HG03135 (cell line): ENCODE measurements around the gene AP2M1.
"Not testable (repeated sequence)": the region's sequence is repeated elsewhere in the genome, so short reads cannot be mapped to it uniquely, and the experiment has no call there.

Source experiments
- ATAC-seq: cut with Tn5 transposase; IDR thresholded peaks from one replicate; pipeline ENCODE4 v1.9.1; 2021; ENCODE audit warnings: mild to moderate bottlenecking, moderate library complexity; ENCODE audit not compliant: unreplicated experiment

The AP2M1 gene

DNA sequence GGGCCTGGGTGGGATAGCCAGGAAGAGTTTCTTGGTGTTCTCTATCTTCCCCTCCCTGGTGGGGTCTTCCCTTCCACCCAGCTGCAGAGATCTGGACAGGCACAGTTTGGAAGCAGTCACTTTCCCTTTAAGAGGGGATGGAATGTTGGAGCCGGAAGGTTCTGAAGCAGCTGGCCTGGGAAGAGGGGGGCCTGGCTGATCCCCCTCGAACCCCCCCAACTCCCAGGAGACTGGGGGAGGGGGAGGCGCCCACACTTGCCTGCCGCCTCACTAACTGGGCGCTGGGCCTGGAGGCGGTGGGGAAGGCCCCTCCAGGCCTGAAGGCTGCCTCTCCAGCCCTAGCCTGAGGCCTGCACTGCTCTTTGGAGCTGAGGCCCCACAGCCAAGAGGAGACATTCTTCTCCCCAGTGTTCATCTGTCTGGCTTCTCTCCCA is 18.1 kb upstream of the AP2M1 start:
- ATAC-seq = no peak

DNA sequence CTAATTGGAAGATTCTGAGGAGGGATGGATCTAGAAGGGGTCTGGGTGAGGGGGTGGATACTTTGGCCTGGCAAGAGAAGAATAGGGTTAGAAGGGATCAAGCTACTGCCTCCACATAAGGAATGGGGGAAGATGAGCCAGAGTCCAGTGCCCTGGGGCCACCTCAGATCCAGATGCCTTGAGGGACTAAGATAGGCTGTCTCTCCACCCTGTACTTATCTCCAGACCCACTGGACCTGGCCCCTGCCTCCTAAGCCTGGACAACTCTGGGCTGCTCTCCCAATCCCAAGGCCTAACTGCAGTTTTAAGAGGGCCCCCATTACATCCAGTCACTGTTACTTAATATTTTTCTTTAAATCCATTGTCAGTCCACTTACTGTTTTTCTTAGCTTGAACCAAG is 17.4 kb upstream of the AP2M1 start:
- ATAC-seq = no peak

DNA sequence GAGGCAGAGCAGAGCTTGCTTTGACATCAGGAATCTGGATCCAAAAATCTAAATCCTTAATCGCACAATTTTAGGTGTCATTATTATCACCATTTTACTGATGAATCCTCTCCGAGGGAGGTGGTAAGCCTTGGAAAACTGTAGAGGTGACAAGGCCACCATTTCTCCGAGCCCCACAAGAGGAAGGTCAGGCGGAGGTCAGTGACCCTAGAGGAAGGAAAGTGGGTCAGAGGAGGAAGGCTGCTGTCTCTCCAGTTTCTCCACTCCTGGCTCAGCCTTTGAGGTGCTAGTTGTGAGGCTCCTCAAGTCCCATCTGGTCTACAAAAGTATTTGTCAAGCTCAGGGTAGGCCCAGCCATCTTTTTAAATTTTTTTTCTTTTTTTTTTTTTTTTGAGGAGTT is 16.3 kb upstream of the AP2M1 start:
- ATAC-seq = no peak

DNA sequence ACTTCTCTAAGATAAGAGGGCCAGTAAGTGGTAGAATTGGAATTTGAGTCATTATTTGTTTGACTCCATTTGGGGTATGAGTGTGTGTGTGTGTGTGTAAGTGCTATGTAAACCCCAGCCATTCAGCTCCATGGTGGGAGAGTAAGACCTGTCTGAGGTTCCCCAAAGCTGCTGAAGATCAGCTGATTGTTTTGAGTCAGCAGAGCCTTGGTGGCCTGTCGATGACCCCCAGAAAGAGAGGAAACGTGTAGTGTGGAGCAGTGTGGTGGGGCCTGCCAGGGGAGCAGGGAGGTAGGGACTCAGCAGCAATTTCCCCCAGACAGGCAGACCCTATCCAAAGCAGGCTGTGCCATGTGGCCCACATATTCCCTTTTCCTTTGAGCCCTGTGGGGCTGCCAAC is 14.2 kb upstream of the AP2M1 start:
- ATAC-seq = no peak

DNA sequence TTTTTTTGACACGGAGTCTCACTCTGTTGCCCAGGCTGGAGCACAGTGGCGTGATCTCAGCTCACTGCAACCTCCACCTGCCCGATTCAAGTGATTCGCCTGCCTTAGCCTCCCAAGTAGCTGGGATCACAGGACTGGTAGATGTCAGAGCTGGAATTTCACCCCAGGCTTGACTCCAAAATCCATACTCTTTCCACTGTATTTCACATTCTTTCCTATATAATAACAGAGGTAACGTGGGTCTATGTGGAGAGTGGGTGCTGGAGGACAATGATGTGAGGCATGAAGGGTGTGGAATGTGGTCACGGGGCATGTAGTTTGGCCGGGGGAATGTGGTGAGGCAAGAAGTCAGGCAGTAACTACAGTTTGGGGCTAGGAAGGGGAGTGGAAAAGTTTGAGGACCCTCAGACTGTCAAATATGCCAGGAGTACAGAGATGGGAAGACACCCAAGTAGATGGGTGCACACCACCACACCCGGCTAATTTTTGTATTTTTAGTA is 12.0 kb upstream of the AP2M1 start:
- ATAC-seq = not testable (repeated sequence)

DNA sequence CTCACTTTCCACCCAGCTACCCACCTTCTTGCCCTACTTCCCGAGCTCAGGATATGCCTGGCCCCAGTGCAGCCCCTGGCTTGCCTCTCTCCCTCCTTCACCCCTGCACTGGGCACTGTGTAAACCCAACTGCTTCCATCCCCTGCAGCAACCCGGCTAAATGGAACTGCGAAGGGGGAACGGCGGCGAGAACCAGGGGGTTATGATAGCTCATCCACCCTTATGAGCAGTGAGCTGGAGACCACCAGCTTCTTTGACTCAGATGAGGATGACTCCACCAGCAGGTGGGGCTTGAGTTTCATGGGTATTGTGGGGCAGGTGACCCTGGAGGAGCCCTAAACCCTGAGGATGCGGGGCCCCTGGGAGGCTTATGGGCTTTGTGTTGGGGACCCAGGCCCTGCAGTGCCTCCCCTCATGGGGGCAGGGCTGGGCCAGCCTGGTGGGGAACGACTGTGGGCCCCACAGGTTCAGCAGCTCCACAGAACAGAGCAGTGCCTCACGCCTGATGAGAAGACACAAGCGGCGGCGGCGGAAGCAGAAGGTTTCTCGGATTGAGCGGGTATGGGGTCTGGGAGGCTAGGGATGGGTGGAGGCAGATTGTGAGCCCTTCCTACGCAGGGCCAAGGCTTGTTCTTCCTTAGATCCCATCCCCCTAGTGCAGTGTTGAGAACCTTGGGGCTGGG is 9.9 kb upstream of the AP2M1 start:
- no peak for ATAC-seq

DNA sequence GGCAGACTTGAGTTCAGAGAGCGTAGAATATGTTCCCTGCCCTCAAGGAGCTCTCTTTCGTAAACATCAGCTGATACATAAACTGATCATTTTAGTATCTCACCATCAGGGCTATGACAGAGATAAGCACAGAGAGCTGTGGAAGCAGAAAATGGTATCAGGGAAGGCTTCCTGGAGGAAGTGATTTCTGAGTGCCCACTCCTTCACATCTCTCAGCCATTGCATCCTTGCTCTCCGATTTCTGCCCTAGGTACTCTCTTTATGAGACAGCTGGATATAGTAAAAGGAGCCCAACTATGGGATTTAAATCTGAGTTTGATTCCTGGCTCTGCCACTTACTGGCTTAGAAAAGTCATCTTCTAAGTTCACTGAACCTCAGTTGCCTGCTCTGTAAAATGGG is 9.1 kb upstream of the AP2M1 start:
- ATAC-seq = no peak

DNA sequence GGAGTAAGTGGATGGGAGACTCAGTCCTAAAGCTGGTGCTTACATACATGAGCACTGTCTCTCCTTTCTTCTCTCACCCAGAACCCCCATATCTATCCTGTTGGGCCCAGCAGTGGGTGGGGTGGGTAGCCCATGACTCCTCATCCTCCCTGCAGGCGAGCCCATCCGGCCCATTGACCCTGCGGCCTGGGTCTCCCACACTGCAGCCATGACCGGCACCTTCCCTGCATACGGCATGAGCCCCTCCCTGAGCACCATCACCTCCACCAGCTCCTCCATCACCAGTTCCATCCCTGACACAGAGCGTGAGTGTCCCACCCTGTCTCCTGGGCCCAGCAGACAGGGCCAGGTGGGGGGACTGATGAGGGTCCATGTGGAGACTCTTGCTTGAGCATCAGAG is 8.0 kb upstream of the AP2M1 start:
- ATAC-seq = no peak

DNA sequence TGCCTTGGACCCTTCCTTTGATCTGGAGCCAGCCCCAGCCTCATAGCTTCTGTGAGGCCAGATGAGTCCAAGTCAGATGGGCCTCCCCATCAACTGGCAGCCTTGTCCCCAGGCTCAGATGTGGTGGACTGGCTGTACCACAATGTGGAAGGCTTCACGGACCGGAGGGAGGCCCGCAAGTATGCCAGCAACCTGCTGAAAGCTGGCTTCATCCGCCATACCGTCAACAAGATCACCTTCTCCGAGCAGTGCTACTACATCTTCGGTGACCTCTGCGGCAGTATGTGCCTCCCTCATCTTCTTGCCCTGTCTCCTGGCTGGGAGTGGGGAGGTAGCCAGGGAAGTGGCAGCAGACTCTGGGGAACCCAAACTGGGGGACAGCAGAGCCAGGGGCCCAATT is 6.9 kb upstream of the AP2M1 start:
- no peak for ATAC-seq

DNA sequence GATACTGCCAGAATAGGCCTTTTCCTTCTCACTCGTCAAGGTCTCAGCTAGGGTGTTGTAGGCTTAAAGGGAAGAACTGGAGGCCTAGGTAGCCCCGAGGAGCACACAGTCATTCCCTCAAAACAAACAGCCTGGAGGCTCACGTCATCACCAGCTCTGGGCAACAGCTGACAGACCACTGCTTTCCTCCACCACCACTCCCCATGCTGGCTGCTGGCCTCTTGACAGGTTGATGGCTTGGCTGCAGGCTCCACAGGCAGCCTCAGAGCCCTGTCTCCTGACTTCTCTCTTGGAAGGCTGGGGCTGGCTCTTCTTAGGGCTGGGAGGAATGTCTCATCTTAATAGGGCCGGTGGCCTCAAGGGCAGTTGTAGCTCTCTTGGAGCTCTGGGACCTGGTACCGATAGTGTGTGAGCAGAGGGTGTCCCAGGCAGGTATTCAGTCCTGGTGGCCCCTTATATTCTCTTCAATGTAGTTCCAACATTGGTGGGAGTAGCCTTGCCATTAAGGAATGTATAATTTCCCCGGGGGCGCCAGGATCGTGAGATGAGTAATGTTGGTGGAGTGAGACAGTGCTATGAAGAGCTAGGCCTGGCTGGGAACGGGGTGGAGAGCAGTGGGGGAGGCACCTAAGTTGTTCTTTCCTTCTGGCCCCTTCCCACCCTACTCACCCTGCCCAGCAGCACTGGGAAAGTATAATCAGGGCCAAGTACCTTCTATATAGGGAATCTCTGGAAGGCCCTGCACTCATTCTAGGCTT is 6.1 kb upstream of the AP2M1 start:
- ATAC-seq = no peak

DNA sequence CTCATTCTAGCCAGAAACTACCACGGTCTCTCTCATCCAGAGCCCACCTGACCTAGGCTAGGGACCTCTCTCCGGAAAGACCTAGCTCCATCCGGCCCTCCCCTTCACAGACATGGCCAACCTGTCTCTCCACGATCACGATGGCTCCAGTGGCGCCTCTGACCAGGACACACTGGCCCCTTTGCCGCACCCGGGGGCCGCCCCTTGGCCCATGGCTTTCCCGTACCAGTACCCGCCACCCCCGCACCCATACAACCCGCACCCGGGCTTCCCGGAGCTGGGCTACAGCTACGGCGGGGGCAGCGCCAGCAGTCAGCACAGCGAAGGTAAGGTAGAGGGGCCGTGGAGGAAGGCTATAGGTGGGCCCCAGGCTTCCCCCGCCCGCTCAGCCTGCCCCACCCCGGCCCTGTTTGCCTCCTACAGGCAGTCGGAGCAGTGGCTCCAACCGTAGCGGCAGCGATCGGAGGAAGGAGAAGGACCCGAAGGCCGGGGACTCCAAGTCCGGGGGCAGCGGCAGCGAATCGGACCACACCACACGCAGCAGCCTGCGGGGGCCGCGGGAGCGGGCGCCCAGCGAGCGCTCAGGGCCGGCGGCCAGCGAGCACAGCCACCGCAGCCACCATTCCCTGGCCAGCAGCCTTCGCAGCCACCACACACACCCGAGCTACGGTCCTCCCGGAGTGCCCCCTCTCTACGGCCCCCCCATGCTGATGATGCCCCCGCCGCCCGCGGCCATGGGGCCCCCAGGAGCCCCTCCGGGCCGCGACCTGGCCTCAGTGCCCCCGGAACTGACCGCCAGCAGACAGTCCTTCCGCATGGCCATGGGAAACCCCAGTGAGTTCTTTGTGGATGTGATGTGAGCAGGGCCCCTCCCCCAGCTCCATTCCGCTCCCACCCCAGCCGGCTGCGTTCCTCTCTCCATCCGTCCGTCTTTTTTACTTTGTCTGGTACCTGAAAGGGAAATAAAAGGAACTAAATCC is 4.5 kb upstream of the AP2M1 start:
- no peak for ATAC-seq

DNA sequence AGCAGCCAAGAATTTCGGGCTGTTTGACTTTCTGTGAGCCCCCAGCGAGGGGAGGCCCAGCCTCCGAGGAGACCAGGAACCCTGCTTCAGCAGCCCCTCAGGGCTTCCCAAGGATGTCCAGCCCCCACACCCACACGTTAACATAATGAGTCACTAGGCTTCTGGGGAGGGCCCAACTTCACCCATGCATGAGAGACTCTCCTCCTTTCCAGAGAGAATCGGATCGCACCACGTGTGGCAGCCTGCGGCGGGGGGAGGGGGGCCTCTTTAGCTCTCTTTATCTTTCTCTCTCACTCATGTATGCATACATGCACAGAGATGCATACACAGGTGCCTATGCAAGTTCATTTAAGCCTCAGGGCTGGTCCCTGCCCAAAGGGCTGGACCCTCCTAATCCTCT is 3.1 kb upstream of the AP2M1 start:
- ATAC-seq = no peak

DNA sequence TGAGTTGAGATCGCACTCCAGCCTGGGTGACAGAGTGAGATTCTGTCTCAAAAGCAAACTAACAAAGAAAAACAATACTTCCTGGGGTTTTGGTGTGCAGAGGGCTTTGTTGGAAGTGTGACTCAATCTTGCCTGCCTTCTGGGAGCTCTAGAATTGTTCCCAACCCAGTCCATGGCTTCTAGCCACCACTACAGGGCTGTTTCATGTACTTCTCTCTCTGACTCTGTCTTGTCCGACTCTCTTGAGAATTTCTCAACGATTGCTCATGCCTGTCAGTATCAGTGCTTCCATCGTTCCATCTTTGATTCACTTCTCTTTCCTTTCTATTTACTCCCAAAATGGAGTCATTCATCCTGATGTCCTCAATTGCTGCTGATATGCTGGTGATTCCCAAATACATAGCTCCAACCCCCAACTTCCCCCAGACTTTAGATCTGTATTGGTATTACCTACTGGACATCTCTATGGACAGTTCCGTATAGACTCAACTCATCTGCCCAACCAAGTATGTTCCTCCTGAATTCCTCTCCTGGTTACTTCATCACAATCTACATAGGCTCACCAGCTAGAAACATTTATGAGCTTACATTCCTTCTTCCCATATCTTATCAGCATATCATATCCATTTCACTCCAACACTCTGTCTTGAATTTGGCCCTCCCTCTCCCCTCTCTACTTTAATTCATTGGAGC is 1.8 kb upstream of the AP2M1 start:
- no peak for ATAC-seq

DNA sequence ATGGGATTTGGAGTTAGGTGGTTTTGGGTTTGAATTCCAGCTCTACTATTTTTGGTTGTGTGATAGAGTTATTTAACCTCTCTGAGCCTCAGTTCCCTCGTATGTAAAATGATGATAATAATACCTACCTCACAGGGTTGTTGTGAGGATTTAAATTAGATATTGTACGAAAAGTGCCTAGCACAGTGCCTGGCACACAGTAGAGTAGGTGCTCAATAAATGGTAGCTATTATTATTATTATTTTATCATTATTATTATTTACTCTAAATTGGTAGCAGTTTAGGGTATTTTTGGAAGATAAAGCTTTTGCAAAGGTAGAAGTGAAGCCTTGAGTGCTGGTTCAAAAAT is 1.3 kb upstream of the AP2M1 start:
- ATAC-seq = no peak

DNA sequence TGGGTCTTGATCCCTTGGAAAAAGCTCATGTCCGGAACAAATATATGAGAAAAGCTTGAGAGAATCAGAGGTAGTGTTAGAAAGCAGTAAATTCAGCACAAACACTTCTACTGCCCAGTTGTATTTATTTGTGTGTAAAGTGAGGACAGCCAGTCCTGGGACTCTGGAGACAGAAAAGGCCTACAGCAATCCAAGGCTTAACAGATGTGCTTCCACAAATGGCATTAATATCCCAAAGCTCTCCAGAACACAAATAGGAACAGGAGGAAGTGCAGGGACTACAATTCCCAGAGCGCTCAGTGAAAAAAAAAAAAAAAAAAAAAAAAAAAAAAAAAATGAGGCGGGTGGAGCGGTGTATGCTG is 390 bp upstream of the AP2M1 start:
- ATAC-seq = peak; percentile 1

DNA sequence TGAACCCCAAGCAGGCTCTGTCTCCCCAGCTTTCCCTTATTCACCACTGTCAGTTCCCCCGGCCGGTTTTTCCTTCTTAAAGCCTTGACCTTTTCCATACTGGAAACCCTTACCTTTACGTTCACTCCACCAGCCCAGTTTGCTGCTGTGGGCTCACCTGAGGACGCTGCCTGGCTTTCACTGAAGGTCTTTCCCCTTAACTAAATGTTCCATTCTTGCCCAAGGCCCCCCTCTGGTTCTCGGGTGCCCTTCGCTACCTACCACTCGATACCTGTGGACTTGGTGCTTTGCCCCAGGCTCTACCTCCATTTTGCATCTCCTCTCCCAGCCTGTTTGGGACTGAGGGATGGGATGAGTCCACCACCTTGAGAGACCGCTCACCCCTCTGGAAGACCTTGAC is 851 bp downstream of the AP2M1 start:
- ATAC-seq = no peak

DNA sequence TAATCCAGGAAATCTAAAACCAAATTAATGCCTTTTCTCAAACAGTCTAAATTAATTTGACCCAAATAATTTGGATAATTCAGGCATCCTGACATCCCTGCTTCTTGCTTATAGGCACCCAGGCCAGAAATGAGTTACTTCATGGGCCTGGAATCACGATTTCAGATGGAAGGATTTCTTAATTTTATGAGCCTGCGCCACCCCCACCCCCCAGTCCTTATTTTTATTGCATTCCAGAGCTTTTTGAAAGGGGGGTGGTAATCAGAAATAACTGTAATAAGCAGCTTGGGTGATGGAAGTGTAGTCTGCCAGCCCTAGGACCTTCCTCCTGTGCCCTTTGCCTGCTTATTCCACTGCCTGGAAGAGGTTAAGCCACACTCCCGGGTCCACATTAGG is 1.3 kb downstream of the AP2M1 start:
- no peak for ATAC-seq

DNA sequence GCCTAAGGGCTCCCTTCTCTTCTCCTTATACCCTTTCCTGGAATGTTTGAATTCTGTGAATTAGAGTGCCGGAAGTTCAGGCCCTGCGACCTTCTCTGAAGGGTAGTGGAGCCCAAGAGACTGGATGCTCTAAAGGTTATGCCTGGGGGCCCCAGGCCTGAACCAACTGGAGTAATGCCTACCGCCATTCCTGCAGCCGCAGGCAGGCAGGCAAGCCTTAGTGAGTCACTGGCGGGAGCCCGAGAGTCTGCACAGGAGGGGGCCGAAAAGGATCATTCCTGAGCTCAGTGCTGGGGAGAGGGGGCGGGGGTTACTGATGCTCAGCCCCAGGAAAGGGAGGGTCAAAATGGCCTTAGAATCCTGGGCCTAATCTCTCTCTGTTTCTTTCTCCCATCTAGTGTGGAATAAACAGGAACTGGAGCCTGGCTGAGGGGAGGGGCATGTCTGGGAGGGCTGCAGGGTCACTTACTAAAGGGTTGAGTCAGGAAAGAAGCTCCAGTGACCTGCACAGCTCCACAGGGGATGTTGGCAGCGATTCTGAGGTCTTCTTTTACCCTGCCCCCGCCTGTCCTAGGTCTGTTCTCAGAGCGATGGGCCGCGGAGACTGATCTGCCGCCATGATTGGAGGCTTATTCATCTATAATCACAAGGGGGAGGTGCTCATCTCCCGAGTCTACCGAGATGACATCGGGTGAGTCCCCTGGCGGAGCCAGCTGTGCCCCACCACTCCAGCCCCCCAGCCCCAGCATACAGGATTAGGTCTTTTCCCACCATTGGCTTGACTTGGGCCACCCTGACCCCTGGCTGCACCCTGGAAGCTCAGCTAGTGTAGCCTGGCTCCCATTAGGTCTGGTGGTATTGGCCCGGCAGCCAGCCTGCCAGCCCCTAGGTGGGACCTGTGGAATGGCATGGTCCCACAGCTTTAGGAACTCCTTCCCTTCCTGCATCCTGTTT is 2.0 kb downstream of the AP2M1 start:
- ATAC-seq = no peak

DNA sequence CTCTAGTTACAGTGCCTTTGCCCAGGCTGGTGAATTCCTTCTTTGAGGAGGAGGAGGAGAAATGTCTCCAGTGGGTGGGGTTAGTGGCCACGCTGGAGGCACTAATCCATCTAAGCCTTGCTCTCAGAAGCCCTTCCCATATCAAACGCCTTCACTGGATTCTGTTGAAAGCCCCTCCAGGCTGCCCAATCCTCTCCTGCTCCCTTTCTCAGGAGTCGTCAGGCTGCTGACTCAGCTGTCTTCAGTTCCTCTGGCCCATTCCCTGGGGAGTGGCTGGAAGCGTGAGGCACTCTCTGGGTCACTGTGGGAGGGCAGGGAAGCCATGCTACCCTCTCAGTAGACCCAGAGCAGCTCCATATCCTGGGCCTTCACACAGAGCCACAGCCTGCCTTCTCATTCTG is 2.7 kb downstream of the AP2M1 start:
- no peak for ATAC-seq

DNA sequence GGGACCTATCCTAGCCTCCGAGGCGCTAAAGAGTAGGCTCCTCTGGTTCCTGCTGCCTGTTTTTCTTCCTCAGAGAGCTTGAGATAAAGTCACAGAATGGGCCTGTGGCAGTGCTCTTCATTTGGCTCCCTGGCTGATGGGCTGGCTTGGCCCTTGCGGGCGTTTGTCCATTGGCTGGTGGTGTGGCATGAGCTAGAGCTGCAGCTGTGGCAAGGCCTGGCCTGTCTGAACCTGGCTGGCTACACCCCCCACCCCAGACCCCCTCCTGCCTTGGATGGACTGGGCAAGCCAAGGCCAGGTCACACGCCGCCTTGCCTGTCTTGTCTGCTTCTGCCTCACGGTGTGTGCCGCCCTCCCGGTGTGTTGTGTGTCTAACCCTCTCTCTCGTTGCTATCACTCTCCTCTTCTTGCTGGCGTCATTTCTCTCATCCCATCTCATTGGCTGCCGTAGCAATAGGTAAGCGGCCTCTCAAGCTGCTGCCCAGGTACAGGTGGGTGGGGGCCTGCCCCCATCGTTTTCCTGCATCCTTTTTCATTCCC is 3.2 kb downstream of the AP2M1 start:
- ATAC-seq = no peak
